Measurements from ENCODE around the gene SCUBE2.

Gene SCUBE2

DNA sequence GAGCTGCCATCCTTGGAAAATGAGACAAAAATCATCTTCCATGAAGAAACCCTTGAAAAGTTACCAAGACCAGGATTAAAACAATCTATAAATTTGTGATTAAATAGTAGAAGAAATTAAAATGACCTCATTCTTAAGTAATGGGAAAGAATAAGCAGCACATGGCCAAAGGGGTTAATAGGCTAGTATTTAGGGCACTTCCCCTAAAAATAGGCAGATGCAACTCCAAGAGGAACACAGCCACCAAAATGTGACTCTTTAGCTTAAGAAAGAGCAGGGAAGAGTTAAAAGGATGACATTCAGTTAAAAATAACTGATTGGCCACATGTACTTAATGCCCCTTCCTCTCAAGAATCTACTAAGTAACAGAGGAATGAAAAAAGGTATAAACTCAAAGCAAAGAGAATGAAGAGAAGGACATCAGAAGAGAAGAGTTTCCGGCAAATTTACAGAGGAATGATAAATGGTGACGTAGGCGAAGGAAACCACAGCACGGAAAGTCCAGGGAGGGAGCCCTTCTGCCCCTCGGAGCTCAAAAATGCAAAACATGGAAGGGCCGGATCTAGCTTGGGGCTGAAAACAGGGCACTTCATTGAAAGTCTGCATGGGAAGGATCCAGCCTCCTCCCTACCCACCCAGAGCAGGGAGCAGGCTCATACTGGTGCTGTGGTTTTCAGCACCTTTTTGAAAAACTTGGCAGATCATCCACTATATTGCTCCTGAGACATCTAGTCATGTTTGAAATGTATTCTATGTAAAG lies 17.8 kb downstream of the SCUBE2 start:
- DNase-seq, result no peak

GRCh38 chr11:9072626-9073176 lies 18.7 kb downstream of the SCUBE2 start:
- no peak for DNase-seq

- DNase-seq, result no peak
Measured at GRCh38 chr11:9071692-9072091, 19.7 kb downstream of the SCUBE2 start.

- no peak for DNase-seq
Measured at GRCh38 chr11:9070749-9071491, 20.5 kb downstream of the SCUBE2 start.

- no peak for DNase-seq
Measured at GRCh38 chr11:9069862-9070470, 21.4 kb downstream of the SCUBE2 start.

GRCh38 chr11:9069256-9069655 lies 22.1 kb downstream of the SCUBE2 start:
- no peak for DNase-seq

DNA sequence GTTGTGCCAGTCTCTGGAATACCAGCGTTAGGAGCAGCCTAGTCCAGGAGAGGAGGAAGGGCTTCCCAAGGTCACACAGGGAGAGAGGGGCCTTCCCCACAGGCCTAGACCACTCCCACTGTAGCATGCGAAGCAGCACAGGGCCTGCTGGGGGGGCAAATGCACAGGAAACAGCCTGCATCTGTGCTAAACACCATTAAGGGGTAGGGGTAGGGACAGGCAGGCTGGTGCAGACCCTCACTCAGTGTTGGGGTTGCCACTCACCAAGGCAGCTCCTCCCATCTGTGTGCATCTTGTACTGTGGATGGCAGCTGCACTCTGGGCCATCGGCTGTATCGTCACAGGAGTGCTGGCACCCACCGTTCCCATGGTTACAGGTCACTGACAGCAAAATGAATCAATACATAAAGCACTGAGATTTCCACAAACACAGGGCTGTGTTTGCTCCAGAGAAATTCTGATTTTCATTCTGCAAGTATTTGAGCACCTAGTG lies 24.9 kb downstream of the SCUBE2 start:
- no peak for DNase-seq

- DNase-seq, result no peak
Measured at GRCh38 chr11:9065607-9066432, 25.6 kb downstream of the SCUBE2 start.

DNA sequence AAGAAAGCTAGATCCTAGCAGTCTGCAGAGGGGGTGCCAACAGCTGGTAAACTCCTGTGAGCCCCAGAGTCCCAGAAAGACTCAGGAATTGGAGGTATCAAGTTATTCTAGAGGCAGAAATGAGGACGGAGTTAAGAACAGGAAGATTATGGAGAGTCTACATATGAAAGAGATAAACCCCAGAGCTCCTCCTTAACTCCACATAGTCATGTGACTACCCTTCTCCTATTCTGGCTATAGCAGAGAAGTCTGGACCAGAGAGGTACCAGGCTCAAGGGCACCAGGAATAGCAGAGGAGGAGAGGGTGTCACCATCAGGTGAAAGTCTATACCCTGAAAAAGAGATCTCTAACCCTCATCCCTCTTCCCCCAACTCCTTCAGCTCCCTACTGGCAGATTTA lies 29.6 kb downstream of the SCUBE2 start:
- no peak for DNase-seq

- no peak for DNase-seq
Measured at GRCh38 chr11:9060700-9061111, 30.7 kb downstream of the SCUBE2 start.

GRCh38 chr11:9059406-9059805 lies 32.0 kb downstream of the SCUBE2 start:
- DNase-seq, result no peak

DNA sequence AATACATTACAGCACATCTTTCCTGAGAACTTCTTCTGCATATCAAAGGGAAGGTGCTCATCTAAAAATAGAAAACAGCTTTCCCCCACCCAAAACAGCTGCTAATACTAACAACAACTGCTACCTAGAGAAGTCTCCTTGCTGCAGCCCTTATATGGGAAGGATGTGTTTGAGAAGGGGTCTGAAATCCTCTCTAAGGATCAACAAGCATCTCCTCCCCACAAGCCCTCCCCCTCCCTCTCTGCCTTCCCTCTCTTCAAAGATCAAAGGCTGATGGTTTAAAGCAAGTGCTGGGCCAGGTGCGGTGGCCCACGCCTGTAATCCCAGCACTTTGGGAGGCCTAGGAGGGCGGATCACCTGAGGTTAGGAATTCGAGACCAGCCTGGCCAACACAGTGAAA lies 33.5 kb downstream of the SCUBE2 start:
- no peak for DNase-seq

- no peak for DNase-seq
Measured at GRCh38 chr11:9057007-9057406, 34.4 kb downstream of the SCUBE2 start.

- DNase-seq, result no peak
Measured at GRCh38 chr11:9056467-9056866, 34.9 kb downstream of the SCUBE2 start.

DNA sequence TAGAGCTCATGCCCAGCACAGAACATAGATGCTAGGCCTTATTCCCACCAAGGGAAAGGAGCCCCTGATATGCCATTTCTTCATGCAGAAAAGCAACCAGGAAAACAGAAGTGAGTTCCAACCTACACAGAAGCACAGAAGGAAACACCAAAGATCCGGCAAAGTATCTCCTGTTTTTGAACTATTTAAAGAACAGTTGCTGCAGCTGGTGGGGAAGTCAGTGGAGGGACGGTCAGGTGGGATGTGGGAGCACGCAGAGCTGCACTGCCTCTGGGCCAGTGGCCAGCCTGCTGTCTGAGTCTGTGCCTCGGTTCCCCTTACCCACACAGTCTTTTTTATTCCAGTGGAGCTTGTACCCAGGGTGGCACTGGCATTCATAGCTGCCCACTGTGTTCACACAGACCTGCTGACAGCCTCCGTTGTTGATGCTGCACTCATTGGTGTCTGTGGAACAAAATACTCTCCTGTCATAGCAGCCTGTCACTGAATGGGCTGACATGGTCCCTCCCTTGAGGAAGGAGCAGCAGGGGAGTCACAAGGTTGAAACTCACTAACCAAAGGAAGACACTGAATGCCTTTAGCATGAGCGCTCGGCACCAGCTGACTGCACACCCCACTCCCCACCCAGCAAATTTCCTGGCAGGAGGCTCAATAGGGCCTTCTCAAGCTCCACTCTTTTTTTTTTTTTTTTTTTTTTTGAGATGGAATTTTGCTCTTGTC lies 37.9 kb downstream of the SCUBE2 start:
- no peak for DNase-seq

DNA sequence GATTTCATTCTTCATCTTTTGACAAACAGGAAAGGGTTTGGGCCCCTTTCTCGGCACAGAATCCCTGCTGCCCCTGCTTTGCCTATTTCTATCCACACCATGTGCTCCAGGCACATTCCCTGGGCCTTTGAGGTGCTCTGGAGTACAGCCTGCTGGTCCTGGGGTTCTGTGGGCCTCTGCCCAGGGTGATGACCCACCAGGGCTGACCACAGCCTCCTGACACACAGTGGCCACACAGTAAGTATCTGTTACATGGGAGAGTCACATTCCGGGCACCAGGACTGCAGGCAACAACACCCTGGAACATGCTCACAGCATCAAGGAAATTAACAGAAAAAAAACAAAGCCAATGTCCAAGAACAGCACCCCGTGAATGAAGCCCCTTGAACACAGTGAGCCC lies 39.1 kb downstream of the SCUBE2 start:
- DNase-seq, result no peak

- DNase-seq, result no peak
Measured at GRCh38 chr11:9049959-9050358, 41.4 kb downstream of the SCUBE2 start.

DNA sequence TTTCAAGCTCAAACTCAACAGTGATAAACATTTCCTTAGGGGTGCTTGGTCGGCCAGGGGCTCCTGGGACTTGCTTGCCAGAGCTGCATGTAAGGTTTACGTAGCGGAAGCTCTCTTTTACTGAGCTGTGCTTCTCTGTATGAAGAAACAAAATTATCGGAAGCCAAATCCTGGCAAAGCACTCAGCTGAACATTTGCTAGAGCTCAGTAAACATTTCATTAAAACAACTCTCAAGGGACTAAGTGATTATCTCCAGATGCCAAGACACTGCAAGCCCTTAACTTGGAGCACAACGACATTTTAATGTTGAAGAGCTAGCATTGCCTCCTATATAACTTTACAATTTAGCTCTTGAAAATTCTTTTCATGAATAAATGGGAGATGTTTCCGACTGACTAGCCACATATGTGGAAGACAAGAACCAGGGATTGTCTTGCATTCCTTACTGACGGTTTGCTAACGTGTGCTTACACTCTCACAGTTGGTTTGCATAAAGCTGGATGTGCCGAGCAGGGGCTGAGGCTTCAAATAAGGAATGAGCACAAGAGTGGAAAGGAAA lies 43.4 kb downstream of the SCUBE2 start:
- no peak for DNase-seq

GRCh38 chr11:9046481-9046880 lies 44.9 kb downstream of the SCUBE2 start:
- no peak for DNase-seq

GRCh38 chr11:9042488-9042887 lies 48.9 kb downstream of the SCUBE2 start:
- no peak for DNase-seq

DNA sequence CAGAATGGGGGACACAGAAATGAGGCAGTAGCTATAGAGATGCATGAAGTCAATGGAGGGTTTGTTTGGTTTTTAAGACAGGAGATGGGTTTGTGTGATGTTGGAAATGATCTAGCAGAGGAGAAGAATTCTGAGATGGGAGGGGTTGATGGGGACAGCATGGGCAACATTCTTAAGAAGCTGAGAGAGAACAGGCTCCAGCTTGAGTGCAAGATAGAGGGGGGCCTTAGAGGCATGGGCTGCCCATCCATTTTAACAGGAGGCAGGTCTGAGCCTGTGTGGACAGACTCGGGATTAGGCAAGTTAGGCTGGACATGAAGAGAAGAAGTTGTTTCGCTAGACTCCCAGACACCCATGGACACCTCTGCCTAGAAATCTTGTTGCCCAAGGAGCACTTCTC lies 49.7 kb downstream of the SCUBE2 start:
- no peak for DNase-seq

GRCh38 chr11:9040410-9040809 lies 51.0 kb downstream of the SCUBE2 start:
- DNase-seq, result no peak

All from NCI-H510A treated with DMSO at 0.1 percent for 48 hours (cell line).